Fibroblast of villous mesenchyme (primary cell): ENCODE results near the gene RANGAP1. TPM values are rescaled to one million over a fixed set of nuclear protein-coding genes. Genes with fewer than 3 reads are reported as not detected.

Experiments used
- DNase-seq: peaks from one replicate; pipeline ENCODE4 v3.0.0-alpha.2; 2010; ENCODE audit warnings: low read depth
- H3K4me3 ChIP-seq: 2 replicates; pipeline ENCODE4 v1.5.1; 2011; ENCODE audit warnings: low read depth, mild to moderate bottlenecking, low read length
- total RNA-seq: library from RNA; depleted of rRNA; stranded (reverse); fragments of >200 nt; gene quantifications from 2 replicates; pipeline ENCODE4 v1.2.3, GENCODE V29; 2012
- TF ChIP-seq, protein P1 (sequence below): IDR thresholded peaks from 2 replicates; pipeline ENCODE4 v1.5.1; 2012; ENCODE audit warnings: low read depth, mild to moderate bottlenecking, low read length; ENCODE audit not compliant: insufficient read depth

Gene RANGAP1
- total RNA-seq, 1 donor = 95.9 TPM

GRCh38 chr22:41215926-41216325, 70.1 kb downstream of the RANGAP1 start:
- TF ChIP-seq, protein P1, sequence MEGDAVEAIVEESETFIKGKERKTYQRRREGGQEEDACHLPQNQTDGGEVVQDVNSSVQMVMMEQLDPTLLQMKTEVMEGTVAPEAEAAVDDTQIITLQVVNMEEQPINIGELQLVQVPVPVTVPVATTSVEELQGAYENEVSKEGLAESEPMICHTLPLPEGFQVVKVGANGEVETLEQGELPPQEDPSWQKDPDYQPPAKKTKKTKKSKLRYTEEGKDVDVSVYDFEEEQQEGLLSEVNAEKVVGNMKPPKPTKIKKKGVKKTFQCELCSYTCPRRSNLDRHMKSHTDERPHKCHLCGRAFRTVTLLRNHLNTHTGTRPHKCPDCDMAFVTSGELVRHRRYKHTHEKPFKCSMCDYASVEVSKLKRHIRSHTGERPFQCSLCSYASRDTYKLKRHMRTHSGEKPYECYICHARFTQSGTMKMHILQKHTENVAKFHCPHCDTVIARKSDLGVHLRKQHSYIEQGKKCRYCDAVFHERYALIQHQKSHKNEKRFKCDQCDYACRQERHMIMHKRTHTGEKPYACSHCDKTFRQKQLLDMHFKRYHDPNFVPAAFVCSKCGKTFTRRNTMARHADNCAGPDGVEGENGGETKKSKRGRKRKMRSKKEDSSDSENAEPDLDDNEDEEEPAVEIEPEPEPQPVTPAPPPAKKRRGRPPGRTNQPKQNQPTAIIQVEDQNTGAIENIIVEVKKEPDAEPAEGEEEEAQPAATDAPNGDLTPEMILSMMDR = no peak
- DNase-seq = no peak
- peak overlapping the region; percentile 26 for H3K4me3 ChIP-seq

DNA sequence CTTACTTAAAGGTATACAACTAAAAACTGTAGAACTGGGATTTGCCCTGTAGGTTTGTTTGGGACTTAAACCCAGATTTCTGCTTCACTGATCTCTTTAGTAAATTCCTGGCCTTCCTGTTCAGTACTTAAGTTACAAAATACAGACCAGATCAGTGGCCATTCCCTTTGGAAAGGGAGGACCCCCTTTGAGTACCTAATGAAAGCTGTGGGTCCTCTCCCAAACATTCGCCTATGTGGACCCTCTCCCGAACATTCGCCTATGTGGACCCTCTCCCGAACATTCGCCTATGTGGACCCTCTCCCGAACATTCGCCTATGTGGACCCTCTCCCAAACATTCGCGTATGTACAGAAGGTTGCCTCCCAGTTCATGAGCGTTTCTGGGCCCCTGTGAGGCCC, 70.6 kb downstream of the RANGAP1 start:
- no peak for DNase-seq
- TF ChIP-seq, protein P1 = no peak
- H3K4me3 ChIP-seq = no peak overlapping the region

DNA sequence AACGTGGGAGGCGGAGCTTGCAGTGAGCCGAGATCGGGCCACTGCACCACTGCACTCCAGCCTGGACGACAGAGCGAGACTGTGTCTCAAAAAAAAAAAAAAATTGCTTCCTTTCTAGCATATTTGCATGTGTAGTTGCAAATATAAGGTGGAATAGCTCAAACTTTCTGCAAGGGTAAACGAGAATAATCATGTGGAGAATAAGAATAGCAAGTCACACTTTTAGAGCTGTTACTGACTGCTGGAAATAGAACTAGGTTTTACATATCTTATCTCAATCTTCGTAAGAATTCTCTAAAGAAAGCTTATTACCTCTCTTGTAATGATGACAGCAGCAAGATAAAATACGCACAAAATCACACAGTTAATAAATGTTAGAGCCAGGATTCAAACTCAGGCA, 79.3 kb downstream of the RANGAP1 start:
- DNase-seq = no peak
- H3K4me3 ChIP-seq = no peak overlapping the region
- TF ChIP-seq, protein P1 = no peak

GRCh38 chr22:41204992-41205900, 80.7 kb downstream of the RANGAP1 start, which contains the start of gene L3MBTL2:
TSS of gene L3MBTL2 (plus strand) at chr22:41205312. CDS start at chr22:41205363, 51 bp downstream.
- H3K4me3 ChIP-seq = peak within 1 kb of the TSS; percentile 93
- TF ChIP-seq, protein P1 = no peak
- DNase-seq = peak; percentile 96

GRCh38 chr22:41204066-41204465, 81.9 kb downstream of the RANGAP1 start:
- DNase-seq = no peak

GRCh38 chr22:41203118-41203517, 82.9 kb downstream of the RANGAP1 start:
- TF ChIP-seq, protein P1 = no peak
- H3K4me3 ChIP-seq = no peak overlapping the region
- DNase-seq = no peak

More at GRCh38 chr22:41204066-41204465, 81.9 kb downstream of the RANGAP1 start:
- TF ChIP-seq, protein P1 = no peak
- H3K4me3 ChIP-seq = no peak overlapping the region
